Amygdala (tissue), 56 donors: Measurements from ENCODE around the gene SLC38A3.

ENCODE experiments used
- DNase-seq, 56 donors: peaks; one replicate each; lab custom pipeline; 2025; lab: John Stamatoyannopoulos, UW

The SLC38A3 gene

DNA sequence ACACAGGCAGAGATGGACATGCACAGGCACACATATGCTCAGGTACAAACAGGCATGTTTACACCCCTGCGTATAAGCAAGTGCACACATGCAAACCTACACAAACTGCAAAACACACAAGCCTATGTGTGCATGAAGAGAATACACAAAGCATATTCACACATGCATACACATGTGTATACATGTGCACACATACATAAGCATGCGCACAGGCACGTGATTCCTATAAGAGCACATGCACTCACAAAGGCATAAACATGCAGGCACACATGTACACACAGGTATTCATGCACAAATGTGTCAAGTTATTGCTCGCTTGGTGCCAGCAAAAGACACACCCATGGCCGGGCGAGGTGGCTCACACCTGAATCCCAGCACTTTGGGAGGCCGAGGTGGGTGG lies 15.1 kb upstream of the SLC38A3 start:
- DNase-seq, result no peak

DNA sequence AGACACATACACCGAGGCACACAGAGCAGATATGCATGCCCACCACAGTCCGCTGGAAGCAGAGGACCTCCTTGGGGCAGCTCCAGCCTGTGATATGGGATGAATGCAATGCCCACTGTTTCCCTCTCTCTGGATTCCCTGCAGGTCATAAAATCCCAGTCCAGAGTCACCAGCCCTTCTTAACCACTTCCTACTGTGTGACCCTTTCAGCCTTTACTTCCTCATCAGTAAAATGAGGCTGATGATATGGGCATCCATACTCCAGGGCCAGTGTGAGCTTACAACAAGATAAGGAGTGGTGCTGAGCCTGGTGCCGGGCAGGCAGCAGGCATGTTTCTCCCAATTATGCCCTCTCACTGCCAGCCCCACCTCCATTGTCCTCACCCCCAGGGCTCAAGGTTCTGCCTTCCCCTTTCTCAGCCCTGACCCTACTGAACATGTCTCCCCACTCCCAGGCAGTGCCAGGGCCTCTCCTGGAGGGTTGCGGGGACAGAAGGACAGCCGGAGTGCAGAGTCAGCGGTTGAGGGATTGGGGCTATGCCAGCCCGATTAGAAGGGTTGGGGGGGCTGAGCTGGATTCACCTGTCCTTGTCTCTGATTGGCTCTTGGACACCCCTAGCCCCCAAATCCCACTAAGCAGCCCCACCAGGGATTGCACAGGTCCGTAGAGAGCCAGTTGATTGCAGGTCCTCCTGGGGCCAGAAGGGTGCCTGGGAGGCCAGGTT lies 14.0 kb upstream of the SLC38A3 start, which contains the start of gene GNAT1:
Gene GNAT1 (plus strand): TSS at position 675 of the 725 bp plus-strand sequence. CDS start 116 bp downstream, outside the sequence.
- DNase-seq, result no peak

DNA sequence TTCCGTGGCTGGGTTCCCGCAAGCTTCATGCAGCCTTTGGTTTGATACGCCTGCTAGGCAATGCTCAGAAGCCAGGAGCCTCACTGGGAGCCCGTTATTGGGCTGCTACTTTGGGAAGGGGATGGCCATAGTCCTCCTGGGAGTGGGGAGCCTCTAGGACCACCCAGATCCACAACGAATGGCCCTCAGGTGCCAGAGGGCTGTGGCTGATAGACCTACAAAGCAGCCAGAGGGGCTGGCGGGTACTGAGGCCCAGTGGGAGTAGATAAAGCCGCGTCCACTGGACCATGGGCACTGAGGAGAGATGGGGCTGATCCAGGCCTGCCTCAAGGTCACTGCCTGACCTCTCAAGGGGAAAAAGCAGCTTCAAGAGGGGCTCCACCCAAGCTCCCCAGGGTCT lies 12.9 kb upstream of the SLC38A3 start:
- DNase-seq, result no peak

DNA sequence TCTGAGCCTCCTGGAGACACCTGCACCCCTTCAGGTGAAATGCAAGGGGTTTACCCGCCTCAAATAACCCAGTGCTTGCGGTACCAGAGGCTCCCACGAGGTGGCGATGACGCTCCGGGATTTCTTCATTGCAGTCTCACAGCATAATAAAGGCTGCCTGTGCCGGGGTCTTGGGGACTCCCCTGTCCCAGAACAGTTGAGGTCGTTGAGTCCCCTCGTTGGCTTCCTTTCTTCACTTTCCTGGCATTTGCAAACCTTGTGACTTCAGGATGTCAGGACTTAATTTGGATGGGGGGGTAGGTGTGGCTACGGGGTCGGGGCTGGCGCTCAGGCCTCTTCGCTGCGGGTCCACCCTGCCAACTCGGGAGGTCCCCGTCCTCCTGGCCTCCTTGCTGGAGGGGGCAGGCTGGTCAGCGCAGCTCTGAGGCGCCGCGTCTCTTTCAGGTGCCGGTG lies 12.4 kb upstream of the SLC38A3 start:
- DNase-seq, result peak in 43 of 56 donors; percentile 11 to 82 (median 36)

DNA sequence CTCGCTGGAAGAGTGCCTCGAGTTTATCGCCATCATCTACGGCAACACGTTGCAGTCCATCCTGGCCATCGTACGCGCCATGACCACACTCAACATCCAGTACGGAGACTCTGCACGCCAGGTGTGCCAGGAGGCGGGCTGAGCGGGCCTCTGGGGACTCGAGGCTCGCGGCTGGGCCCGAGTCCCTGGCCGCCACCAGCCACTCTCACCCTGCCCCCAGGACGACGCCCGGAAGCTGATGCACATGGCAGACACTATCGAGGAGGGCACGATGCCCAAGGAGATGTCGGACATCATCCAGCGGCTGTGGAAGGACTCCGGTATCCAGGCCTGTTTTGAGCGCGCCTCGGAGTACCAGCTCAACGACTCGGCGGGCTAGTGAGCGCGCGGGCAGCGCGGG lies 11.8 kb upstream of the SLC38A3 start:
- DNase-seq, result no peak

DNA sequence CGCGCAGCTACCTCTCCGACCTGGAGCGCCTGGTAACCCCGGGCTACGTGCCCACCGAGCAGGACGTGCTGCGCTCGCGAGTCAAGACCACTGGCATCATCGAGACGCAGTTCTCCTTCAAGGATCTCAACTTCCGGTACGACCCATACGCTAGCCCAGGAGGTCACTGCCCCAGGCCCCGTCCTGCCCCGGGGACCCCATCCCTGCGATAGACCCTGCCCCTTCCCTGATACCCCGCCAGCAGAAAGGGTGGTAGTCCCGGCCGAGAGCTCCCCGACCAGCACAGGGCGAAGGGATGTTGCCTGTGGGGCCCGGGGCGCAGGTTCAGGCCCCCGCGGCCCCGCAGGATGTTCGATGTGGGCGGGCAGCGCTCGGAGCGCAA lies 11.3 kb upstream of the SLC38A3 start:
- DNase-seq, result no peak

DNA sequence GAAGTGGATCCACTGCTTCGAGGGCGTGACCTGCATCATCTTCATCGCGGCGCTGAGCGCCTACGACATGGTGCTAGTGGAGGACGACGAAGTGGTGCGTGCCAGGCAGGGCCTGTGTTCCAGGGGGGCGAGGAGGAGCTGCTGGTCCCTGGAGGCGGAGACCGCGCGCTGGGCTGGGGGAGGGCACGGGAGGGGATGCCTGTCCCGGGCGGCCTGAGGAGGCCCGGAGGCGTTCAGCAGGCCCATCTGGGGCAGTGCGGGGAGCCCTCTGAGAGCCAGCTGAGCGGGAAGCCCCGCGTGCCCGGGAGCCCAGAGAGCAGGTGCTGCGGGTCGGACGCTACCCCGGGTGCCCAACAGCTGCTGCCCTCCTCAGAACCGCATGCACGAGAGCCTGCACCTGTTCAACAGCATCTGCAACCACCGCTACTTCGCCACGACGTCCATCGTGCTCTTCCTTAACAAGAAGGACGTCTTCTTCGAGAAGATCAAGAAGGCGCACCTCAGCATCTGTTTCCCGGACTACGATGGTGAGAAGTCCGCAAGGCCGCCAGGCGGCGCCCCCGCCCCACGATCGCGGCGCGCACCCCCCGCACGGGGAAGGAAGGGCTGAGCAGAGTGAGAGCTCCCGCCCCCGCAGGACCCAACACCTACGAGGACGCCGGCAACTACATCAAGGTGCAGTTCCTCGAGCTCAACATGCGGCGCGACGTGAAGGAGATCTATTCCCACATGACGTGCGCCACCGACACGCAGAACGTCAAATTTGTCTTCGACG lies 10.8 kb upstream of the SLC38A3 start:
- DNase-seq, result peak in 44 of 56 donors; percentile 11 to 83 (median 49)

DNA sequence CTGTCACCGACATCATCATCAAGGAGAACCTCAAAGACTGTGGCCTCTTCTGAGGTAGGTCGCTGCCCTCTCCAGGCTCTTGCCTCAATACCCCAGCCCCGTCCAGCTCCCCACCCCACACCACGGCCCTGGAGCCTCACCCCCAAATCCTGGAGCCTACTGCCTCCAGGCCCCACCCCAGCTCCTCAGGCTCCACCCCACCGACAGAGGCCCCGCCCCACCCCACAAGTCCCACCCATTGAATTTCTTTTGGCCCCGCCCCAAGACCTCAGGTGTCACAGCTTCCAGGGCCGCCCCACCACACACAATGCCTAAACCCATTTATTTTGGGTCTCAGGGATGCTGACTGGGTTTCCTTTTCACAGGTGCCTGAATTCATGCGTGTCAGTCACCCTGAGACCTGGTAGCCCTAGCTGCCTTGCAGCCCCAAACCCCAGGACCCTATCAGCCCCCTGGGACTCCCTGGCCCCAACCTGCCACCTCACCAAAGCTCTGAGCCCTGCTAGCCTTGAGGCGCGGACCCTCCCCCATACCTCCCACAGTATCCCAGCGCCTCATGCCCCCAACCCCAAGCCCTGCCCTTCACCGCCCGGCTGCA lies 10.1 kb upstream of the SLC38A3 start:
- peak in 1 of 56 donors; percentile 30 for DNase-seq

DNA sequence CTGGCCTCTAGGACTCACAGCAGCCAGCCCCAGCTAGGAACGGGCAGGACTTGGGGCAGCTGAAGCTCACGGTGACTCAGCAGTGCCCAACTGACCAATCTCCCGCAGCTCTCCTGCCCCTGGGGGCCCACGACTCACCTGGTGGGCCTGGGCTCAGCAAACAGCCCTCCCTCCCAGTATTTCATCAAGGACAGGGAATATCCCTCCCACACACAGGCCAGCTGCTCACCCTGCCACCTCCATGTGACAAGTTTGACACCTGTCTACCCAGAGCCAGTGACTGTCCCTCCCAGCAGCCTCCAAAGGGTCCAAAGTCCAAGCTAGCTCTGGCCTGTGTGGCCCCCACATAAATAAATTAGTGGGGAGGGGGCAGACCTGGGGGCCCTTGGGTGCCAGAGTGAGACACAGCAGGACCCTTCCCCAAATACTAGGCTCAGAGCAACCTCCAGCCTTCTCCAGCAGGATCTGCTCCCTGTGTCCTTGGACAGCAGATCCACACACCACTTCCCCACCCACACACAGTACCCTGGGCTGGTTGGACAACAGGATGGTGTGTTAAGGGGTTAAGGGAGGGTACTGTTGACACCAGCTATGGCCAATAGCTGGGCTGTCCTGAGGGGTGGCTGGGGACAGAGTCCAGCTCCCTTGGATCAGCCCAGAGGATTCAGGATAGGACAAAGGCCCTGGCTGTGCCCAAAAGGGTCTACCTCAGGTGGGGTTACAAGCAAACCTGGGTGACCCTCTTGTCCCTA lies 9.4 kb upstream of the SLC38A3 start:
- no peak for DNase-seq

DNA sequence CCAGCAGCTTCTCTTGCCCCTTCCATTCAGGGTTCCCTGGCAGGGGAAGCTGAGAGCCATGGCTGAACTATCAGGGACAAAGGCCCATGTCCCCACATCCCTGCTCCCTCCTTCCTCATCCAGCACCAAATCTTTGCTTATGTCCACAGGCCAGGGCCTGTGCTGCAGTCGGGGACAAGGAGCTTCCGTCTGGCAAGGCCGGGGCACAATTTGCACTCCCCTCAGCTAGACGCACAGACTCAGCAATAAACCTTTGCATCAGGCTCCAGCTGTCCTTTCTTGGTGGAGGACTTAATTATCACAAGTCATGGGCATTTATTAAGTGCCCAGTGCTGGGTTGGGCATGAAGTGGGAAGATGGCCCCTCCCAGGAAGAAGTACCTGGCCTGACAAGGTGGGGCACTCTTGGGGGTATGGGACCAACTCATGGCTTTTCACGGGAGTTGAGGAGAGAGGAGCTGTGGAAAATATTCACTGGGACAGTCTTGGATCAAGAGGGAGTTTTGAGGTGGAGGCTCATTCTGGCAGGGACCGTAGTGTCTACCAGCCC lies 8.7 kb upstream of the SLC38A3 start:
- DNase-seq, result no peak

DNA sequence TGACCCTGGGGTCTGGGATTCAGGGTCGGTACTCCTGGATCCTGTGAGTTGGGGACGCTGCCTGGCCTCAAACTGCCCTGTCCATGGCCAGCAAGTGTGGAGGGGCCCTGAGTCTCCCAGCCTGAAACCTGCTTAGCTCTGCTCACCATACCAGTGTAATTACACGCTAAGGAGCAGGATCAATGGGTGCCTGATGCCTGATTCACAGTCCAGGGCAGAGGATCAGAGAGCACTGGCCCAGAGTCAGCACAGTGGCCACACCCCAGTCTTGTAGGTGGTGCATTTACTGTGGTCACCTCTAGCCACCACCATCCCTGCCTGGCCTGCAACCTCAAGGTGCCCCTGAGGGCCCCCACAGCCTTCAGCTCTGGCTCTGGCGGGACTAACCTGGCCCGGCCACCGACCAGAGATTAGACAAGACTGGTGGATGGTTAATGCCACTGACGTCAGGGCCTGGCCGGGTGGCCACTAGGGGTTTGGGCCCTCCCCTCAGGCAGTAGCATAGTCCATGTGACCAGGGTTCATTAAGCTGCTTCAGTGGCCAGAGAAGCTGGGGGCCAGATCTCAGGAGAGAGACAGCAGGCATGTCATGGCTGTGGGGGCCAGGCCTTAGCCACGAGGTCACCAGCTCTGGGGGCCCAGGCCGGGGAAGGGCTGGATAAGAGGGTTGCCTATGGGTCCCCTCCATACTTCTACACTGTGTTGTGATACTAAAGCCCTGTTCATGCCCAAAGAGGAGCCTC lies 3.3 kb upstream of the SLC38A3 start:
- no peak for DNase-seq

DNA sequence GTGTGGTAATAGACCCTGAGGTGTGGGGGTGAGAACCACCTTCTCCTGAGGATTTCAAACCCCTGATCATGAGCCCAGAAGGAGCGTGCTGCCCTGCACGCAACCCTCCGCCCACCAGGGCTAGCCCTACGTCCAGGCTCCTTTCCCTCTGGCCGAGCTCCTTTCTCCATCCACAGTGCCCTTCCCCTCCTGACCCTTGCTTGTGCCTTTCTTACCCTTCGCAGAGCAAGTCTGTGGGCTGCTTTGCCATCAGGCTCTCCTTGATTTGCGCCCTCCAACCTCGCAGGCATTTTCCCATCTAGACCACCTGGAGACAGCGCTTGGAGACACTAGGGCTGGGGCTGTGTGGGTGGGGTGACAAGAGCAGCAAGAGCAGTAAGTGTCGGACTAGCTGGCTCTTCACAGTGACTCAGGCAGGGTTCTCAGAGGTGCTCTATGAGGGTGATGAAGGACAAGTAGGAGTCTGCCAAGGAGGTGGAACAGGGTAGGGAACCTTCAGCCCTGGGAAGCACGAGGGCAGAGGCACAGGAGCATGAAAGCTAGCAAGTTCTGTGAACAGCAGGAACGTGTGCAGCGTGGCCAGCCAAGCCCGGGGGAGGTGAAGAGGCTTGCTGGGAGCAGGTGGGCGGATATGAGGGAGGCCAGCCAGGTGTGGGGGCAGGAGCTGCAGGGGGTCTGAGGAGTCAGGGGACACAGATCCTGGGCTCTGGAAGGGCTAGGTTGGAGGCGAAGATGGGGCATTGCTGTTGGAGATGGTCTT lies 2.5 kb upstream of the SLC38A3 start:
- no peak for DNase-seq

DNA sequence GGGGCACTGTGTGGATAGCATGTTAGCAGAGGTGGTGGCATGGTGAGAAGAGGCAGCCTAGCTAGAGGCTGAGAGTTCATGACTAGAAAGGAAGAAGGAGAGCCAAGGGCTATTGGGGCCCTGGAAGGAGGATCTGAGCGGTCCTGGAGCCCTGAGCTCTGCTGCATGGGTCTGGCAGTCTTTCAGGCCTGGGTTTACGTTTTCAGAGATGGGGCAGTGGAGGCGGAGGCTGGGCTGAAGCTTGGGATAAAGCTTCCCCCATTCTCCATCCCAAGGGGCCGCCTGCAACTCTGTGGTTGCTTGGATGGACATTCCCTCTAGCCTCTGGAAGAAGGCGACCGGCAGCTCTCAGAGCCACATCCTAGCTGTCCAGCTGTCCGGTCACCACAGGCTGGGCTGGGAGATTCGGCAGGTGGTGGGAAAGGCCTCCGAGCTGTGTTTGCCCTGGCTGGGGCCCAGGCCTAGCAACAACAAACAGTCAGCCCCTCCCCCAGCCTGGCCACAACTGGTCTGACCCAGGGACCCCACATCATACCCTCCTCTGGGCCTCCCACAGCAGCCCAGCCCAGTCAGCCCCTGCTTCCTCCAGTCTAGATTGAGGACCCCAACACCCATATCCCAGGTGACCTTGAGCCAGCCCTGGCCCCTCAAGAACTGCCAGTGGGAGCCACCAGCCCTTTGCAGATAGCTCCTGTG lies 1.8 kb upstream of the SLC38A3 start:
- DNase-seq, result no peak

DNA sequence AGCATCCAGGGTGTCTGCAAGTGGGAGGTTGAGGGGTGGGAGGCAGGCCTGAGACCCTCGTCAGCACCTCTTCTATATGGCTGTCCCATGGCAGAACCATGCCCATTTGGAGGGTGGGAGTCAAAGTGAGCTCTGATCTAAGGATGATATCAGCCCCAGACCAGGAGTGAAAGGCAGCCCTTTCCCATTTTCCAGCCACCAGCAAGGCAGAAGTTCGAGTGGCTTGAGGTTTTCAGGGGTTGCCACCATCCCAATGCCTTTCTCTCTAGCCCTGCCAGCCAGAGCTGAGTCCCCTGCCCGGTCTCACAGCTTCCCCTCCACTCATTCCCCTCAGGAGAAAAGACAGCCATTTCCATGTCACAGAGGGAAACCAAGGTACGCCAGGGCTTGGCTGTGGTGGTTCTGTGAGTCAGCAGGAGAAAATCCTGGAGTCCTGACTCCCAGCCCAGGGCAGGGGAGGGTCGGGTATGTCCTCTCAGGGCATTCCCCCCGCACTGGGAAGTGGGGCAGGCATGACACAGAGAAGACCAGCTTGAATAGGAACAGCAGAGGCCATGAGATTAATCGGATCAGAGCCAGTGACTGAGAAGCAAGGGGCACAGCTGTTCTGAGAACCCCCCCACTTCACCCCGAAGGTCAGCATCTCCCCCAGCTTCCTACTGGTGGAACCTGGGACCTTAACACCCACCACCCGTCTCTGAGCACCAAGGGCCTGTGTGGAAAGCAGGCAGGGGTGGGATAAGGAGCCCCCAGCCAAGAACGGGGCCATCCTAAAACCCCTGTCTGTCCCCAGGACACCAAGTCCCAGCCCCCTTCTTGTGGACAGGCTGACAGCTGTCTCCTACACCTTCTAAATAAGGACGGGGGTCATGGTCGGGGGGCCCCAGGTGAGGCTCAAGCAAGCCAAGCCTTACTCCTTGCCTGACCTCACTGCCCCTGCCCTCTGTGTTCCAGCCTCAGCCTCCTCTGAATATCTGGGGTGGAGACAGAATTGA lies 965 bp upstream of the SLC38A3 start:
- DNase-seq, result no peak

DNA sequence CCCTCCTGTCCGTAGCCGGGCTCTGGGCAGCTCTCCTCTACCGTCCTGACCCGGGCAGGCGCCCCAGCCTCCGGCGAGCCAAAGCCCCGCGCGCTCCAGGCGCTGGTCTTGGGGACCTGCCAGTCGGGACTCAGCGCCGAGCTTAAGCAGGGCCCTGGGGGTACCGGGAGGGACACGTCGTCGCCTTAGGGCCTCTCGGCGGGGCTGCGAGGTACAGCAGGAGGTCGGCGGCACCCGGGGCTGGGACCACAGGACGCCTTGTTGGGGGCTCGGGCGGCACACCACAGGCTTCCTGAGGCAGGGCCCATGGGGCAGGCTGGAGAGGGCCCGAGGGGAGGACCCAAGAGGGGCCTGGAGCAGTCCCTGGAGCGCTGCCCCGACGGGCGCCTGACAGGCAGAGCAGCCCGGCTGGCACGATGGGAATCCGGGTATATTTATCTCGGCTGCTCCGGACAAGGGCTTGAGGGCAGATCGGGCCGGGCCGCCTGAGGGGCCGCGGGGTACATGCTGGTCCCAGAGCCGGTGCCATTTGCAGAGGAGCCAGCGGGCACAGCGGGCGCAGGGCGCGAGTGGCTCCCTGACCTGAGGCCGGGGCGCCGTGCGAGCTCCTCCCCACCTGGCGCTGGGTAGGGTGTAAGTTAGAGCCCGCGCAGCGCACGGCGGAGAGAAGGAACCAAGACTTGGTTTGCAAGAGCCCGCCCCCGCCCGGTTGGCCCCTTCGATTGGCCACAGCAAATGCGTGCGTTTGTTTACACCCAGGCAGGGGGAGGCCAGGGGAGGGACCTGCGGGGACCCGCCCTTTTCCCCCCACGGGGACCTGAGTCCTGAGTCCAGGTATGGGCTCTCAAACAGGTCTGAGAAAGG lies 574 bp downstream of the SLC38A3 start:
- DNase-seq, result peak in 18 of 56 donors; percentile 12 to 60 (median 40)
